AG04450 (cell line): ENCODE measurements around the gene MAP1LC3C. TPM values are rescaled to one million over a fixed set of nuclear protein-coding genes. Genes with fewer than 3 reads are reported as not detected.

Experiments used
- CTCF ChIA-PET: fragments of 300-600, 350-600 bp; formaldehyde crosslinking; extraction: SDS; loops from one replicate; lab custom pipeline; 2022; ENCODE audit warnings: antibody characterized with exemption, inconsistent platforms; lab: Charles Lee
- POLR2A ChIA-PET: fragments of 350-600 bp; formaldehyde crosslinking; extraction: SDS; loops from one replicate; lab custom pipeline; 2021; ENCODE audit warnings: antibody characterized with exemption, inconsistent platforms; lab: Yijun Ruan, JAX
- DNase-seq: peaks from one replicate; pipeline ENCODE4 v3.0.0-alpha.2; 2011; ENCODE audit warnings: low read depth, low spot score
- H3K27ac ChIP-seq: one replicate; pipeline ENCODE4 v1.5.1; 2012; ENCODE audit warnings: low read depth, low read length, control low read depth
- H3K27me3 ChIP-seq: one replicate; pipeline ENCODE4 v1.6.0; 2012; ENCODE audit warnings: low read length; ENCODE audit not compliant: control insufficient read depth, insufficient read depth
- H3K4me3 ChIP-seq: 2 replicates; pipeline ENCODE4 v1.5.1; 2011; ENCODE audit warnings: mild to moderate bottlenecking, low read depth, low read length, control low read depth
- H3K9me3 ChIP-seq: 2 replicates; pipeline ENCODE4 v1.5.1; 2012; ENCODE audit warnings: low read length; ENCODE audit not compliant: control insufficient read depth, insufficient read depth
- CTCF ChIP-seq: IDR thresholded peaks from 2 replicates; pipeline ENCODE4 v1.5.1; 2011; ENCODE audit warnings: low read depth, low read length, control low read depth, inconsistent platforms
- polyA minus RNA-seq: library from RNA; depleted of rRNA, polyadenylated mRNA; stranded (reverse); fragments of >200 nt; gene quantifications from 2 replicates; pipeline ENCODE4 v1.2.3, GENCODE V29; 2011; rRNA and poly(A)+ RNA removed
- polyA plus RNA-seq: library from polyadenylated mRNA; depleted of rRNA; stranded (reverse); fragments of >200 nt; gene quantifications from 2 replicates; pipeline ENCODE4 v1.2.3, GENCODE V29; 2011; rRNA removed

MAP1LC3C gene
- polyA plus RNA-seq (0.12 TPM in 1 of 2 replicates, not detected in the other), polyA minus RNA-seq (not detected in 2 replicates)

DNA sequence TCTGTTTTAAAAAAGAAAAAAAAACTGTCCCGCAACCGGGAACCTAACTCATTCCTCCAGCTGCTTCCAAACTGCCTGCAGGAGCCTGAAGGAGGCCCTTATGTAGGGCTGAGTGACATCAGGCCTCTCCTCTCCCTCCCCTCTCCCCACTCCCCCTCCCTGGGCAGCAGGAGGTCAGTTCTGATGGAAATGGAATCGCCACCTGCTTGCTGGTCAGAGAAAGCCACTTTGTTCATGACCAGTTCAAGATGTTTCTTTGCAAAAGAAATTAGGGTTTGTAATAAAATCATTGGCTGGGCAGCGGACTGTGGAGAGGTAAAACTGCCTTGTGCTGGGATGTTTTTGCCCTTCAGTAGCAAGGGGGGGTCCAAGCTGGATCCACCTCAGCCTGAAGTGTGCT lies at the start of gene MAP1LC3C:
Gene MAP1LC3C (minus strand): TSS at position 73 of the 400 bp plus-strand sequence. CDS start 90 bp downstream, outside the sequence.
- Histone ChIP-seq H3K27ac (no peak within 1 kb of the TSS), H3K4me3 (peak within 1 kb of the TSS; percentile 54), H3K27me3 (no peaks in the 10 kb centered on the region), H3K9me3 (no peaks in the 10 kb centered on the region)
- no peak for DNase-seq
- no peak for TF ChIP-seq CTCF
- POLR2A ChIA-PET: no interaction called here
- CTCF ChIA-PET: interaction anchor here (0.6 to 3.8 kb wide), 30 partner anchors 8 to 1326 kb away, joined by 3 to 33 read pairs (median 4); partner anchors contain the start of gene KMO

DNA sequence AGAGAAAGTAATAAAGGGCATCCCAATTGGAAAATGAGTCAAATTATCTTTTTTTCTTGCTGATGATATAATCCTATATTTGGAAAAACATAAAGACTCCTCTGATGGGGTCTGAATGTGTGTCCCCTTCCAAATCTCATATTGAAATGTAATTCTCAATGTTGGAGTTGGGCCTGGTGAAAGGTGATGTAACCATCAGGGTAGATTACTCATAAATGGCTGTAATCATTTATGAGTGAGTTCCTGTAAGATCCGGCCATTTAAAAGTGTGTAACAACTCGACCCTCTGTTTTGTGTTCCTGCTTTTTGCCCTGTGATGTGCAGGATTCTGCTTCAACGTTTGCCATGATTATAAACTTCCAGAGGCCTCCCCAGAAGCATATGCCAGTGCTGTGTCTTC lies 44.3 kb upstream of the MAP1LC3C start:
- Histone ChIP-seq H3K9me3 (no peaks in the 10 kb centered on the region; the same call in 1 of the 2 replicates), H3K27me3 (no peaks in the 10 kb centered on the region), H3K27ac (no peak overlapping the region), H3K4me3 (no peak overlapping the region)
- DNase-seq: no peak
- ChIA-PET CTCF (no interaction called here), POLR2A (no interaction called here)
- TF ChIP-seq CTCF: no peak

GRCh38 chr1:242034392-242034791 lies 35.5 kb upstream of the MAP1LC3C start:
- POLR2A ChIA-PET: no interaction called here
- H3K9me3 ChIP-seq: peaks cover 12% of the 10 kb centered on the region
- TF ChIP-seq CTCF: no peak
- no peak overlapping the region for H3K4me3 ChIP-seq
- H3K27me3 ChIP-seq: no peaks in the 10 kb centered on the region
- no peak overlapping the region for H3K27ac ChIP-seq
- CTCF ChIA-PET: no interaction called here
- DNase-seq: no peak

- ChIA-PET CTCF (no interaction called here), POLR2A (no interaction called here)
- Histone ChIP-seq H3K4me3 (no peak overlapping the region), H3K27ac (no peak overlapping the region), H3K9me3 (peaks cover 12% of the 10 kb centered on the region), H3K27me3 (no peaks in the 10 kb centered on the region)
- no peak for DNase-seq
- TF ChIP-seq CTCF: no peak
Measured at GRCh38 chr1:242033447-242033846, 34.5 kb upstream of the MAP1LC3C start.

DNA sequence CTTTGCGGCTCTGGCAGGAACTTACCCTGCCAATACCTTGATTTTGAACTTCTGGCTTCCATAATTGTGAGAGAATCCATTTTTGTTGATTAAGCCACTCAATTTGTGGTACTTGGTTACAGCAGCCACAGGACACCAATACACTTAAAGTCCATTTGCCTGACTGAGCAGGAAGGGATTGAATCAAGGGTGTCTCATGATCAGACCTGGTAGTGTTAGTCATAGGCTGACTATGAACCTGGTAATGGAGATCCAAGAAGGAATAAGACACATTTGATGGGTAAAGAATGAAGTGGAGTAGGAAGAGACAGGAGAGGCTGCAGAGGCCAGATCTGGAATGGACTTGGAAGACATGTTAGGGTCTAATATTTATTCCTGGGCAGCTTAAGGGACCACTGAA lies 31.2 kb upstream of the MAP1LC3C start:
- Histone ChIP-seq H3K27ac (no peak overlapping the region), H3K4me3 (no peak overlapping the region), H3K27me3 (no peaks in the 10 kb centered on the region), H3K9me3 (peaks cover 12% of the 10 kb centered on the region)
- ChIA-PET POLR2A (no interaction called here), CTCF (no interaction called here)
- no peak for TF ChIP-seq CTCF
- no peak for DNase-seq
